ENCODE results near the gene NFATC2.
A peak's percentile ranks its signal among the peaks of the same experiment; 100 is the strongest.
"Not testable (repeated sequence)": the region's sequence is repeated elsewhere in the genome, so short reads cannot be mapped to it uniquely, and the experiment has no call there.

Gene NFATC2

GRCh38 chr20:51484141-51484815 lies 58.2 kb downstream of the NFATC2 start:
- TF ChIP-seq CTCF (IDR thresholded peaks at IDR 0.05; ENCODE audit: poor library complexity, severe bottlenecking), result no peak
- no peak overlapping the region for H3K27ac ChIP-seq (ENCODE audit: poor library complexity, severe bottlenecking)
- ATAC-seq (ENCODE audit: low read depth), result no peak
- no peaks in the 10 kb centered on the region for H3K9me3 ChIP-seq (ENCODE audit: severe bottlenecking)
- DNase-seq (ENCODE audit: low spot score), result peak; percentile 83
- no peaks in the 10 kb centered on the region for H3K36me3 ChIP-seq (ENCODE audit: low read depth)
- H3K27me3 ChIP-seq (ENCODE audit: insufficient read depth, poor library complexity, severe bottlenecking), result no peaks in the 10 kb centered on the region
- peaks cover 14% of the 10 kb centered on the region for H3K4me1 ChIP-seq (ENCODE audit: insufficient read depth, poor library complexity, severe bottlenecking)
- H3K4me3 ChIP-seq (ENCODE audit: severe bottlenecking), result no peak overlapping the region

DNA sequence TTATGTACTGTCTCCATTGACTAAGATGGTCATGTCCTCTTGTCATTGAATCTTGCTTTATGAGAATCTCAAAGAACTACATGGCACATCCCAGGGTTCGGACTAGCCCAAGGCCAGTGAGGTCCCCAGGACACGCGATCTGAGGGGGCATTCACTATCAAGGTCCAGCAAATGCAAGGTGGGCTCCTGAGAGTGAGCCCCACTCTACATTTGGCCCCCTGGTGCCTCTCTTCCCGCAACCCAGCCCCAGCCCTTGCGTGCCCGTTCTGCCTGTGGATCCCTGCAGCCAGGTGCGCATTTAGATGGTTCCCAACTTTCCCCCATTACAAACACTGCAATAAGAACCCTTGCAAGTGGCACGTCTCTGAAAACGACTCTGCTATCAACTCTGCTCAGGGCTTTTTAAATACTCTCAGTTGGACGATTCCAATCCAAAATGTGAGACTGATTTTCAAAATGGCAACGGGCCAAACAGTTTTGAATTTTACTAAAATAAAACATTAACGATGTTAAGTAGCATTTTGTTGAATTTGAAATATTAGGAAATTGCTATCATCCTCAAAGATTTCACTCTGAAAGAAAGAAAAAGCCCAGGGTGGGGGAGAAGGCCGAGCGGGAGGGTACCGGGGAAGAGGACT lies 59.6 kb downstream of the NFATC2 start:
- no peaks in the 10 kb centered on the region for H3K36me3 ChIP-seq (ENCODE audit: low read depth)
- no peaks in the 10 kb centered on the region for H3K27me3 ChIP-seq (ENCODE audit: insufficient read depth, poor library complexity, severe bottlenecking)
- no peak overlapping the region for H3K4me3 ChIP-seq (ENCODE audit: severe bottlenecking)
- H3K9me3 ChIP-seq (ENCODE audit: severe bottlenecking), result no peaks in the 10 kb centered on the region
- ATAC-seq (ENCODE audit: low read depth), result no peak
- peak; percentile 70 for DNase-seq (ENCODE audit: low spot score)
- H3K4me1 ChIP-seq (ENCODE audit: insufficient read depth, poor library complexity, severe bottlenecking), result peaks cover 6% of the 10 kb centered on the region
- TF ChIP-seq CTCF (IDR thresholded peaks at IDR 0.05; ENCODE audit: poor library complexity, severe bottlenecking), result no peak
- H3K27ac ChIP-seq (ENCODE audit: poor library complexity, severe bottlenecking), result no peak overlapping the region

- Histone ChIP-seq H3K36me3 (ENCODE audit: low read depth) (no peaks in the 10 kb centered on the region), H3K27ac (ENCODE audit: poor library complexity, severe bottlenecking) (no peak overlapping the region), H3K4me3 (ENCODE audit: severe bottlenecking) (no peak overlapping the region), H3K4me1 (ENCODE audit: insufficient read depth, poor library complexity, severe bottlenecking) (no peaks in the 10 kb centered on the region), H3K9me3 (ENCODE audit: severe bottlenecking) (peaks cover 4% of the 10 kb centered on the region), H3K27me3 (ENCODE audit: insufficient read depth, poor library complexity, severe bottlenecking) (no peaks in the 10 kb centered on the region)
- TF ChIP-seq CTCF (IDR thresholded peaks at IDR 0.05; ENCODE audit: poor library complexity, severe bottlenecking), result no peak
- DNase-seq (ENCODE audit: low spot score) (peak; percentile 69), ATAC-seq (ENCODE audit: low read depth) (no peak; the same call in 2 of the 3 replicates)
Observed at GRCh38 chr20:51481341-51481914, 61.1 kb downstream of the NFATC2 start.

- DNase-seq (ENCODE audit: low spot score) (peak; percentile 55), ATAC-seq (ENCODE audit: low read depth) (no peak)
- Histone ChIP-seq H3K4me3 (ENCODE audit: severe bottlenecking) (no peak overlapping the region), H3K4me1 (ENCODE audit: insufficient read depth, poor library complexity, severe bottlenecking) (no peaks in the 10 kb centered on the region), H3K27ac (ENCODE audit: poor library complexity, severe bottlenecking) (no peak overlapping the region), H3K27me3 (ENCODE audit: insufficient read depth, poor library complexity, severe bottlenecking) (no peaks in the 10 kb centered on the region), H3K36me3 (ENCODE audit: low read depth) (no peaks in the 10 kb centered on the region), H3K9me3 (ENCODE audit: severe bottlenecking) (peaks cover 4% of the 10 kb centered on the region)
- no peak for TF ChIP-seq CTCF (IDR thresholded peaks at IDR 0.05; ENCODE audit: poor library complexity, severe bottlenecking)
Observed at GRCh38 chr20:51480507-51481270, 61.8 kb downstream of the NFATC2 start.

DNA sequence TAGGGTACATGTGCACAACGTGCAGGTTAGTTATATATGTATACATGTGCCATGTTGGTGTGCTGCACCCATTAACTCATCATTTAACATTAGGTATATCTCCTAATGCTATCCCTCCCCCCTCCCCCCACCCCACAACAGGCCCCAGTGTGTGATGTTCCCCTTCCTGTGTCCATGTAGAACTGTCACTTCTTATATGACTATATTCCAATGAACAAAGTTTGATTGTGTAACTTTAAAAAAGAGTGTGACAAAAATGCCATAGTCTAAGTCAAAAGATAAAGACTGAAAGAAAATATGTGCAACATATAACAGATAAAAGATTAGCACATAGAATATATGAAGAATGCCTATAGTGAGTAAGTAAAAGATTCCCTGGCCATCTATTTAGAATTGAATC lies 66.4 kb downstream of the NFATC2 start:
- H3K4me3 ChIP-seq (ENCODE audit: severe bottlenecking); H3K9me3 ChIP-seq (ENCODE audit: severe bottlenecking); H3K27me3 ChIP-seq (ENCODE audit: insufficient read depth, poor library complexity, severe bottlenecking); H3K4me1 ChIP-seq (ENCODE audit: insufficient read depth, poor library complexity, severe bottlenecking); ATAC-seq (ENCODE audit: low read depth); H3K27ac ChIP-seq (ENCODE audit: poor library complexity, severe bottlenecking); DNase-seq (ENCODE audit: low spot score); H3K36me3 ChIP-seq (ENCODE audit: low read depth): not testable (repeated sequence)

Measured in RWPE2 (cell line).